ENCODE results near the gene EBP. TPM values are rescaled to one million over a fixed set of nuclear protein-coding genes. Genes with fewer than 3 reads are reported as not detected.

EBP gene
- total and polyA plus RNA-seq, 9 of the 15 experiments (the other 6 are each of a cell fraction or from before 2014, with no cell fraction given) = 228 to 987 (median 274) TPM

DNA sequence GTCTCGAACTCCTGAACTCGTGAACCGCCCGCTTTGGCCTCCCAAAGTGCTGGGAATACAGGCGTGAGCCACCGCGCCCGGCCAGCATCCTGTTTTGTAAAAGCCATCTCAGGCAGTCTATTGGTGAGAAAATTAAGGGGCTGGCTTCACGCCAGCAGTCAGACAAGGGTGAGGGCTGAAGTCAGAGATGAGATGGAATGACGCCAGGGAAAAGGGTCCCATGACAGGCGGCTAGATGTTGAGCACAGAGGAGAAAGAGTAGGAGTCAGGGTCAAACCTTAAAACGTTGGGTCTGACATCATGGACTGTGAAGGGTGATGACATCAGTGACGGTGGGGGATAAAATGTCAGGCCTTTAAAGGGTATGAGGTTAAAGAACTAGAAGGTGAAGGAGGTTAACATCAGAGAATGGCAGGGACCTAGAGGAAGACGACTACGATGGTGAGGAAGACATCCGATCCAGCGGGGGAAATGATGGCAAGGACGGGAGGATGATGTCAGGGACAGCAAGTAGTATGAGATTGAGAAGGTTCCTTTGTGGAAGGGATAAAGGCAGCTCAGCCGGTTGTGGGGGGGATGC, 52.2 kb downstream of the EBP start (continued):
- TF ChIP-seq TBP (optimal IDR thresholded peaks at IDR 0.05; ENCODE audit: low read depth, low read length) = peak; percentile 8
- TF ChIP-seq, protein P1, sequence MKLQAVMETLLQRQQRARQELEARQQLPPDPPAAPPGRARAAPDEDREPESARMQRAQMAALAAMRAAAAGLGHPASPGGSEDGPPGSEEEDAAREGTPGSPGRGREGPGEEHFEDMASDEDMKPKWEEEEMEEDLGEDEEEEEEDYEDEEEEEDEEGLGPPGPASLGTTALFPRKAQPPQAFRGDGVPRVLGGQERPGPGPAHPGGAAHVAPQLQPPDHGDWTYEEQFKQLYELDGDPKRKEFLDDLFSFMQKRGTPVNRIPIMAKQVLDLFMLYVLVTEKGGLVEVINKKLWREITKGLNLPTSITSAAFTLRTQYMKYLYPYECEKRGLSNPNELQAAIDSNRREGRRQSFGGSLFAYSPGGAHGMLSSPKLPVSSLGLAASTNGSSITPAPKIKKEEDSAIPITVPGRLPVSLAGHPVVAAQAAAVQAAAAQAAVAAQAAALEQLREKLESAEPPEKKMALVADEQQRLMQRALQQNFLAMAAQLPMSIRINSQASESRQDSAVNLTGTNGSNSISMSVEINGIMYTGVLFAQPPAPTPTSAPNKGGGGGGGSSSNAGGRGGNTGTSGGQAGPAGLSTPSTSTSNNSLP (IDR thresholded peaks at IDR 0.05; ENCODE audit: borderline replicate concordance, low read depth, low read length) = no peak
- TF ChIP-seq, protein P2, sequence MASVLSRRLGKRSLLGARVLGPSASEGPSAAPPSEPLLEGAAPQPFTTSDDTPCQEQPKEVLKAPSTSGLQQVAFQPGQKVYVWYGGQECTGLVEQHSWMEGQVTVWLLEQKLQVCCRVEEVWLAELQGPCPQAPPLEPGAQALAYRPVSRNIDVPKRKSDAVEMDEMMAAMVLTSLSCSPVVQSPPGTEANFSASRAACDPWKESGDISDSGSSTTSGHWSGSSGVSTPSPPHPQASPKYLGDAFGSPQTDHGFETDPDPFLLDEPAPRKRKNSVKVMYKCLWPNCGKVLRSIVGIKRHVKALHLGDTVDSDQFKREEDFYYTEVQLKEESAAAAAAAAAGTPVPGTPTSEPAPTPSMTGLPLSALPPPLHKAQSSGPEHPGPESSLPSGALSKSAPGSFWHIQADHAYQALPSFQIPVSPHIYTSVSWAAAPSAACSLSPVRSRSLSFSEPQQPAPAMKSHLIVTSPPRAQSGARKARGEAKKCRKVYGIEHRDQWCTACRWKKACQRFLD (CRISPR knock-in tag; IDR thresholded peaks at IDR 0.05) = peak; percentile 24; the same call in 1 of the 2 replicates
- TF ChIP-seq SMARCE1 (IDR thresholded peaks at IDR 0.05) = 0 out of 2 replicates have a peak, but pooled peaks have one; percentile 37
- TF ChIP-seq L3MBTL2 (IDR thresholded peaks at IDR 0.05) = no peak
- TF ChIP-seq TOE1 (IDR thresholded peaks at IDR 0.05; ENCODE audit: borderline replicate concordance) = peak; percentile 55; the same call in 1 of the 2 replicates
- no peak for TF ChIP-seq TOE1 (CRISPR knock-in tag; IDR thresholded peaks at IDR 0.05; ENCODE audit: borderline replicate concordance, low read depth)
- no peak for TF ChIP-seq MCM2 (IDR thresholded peaks at IDR 0.05; ENCODE audit: low read depth)
- TF ChIP-seq NBN (IDR thresholded peaks at IDR 0.05; ENCODE audit: low read depth) = peak; percentile 90
- peak; percentile 57 for TF ChIP-seq NFRKB (IDR thresholded peaks at IDR 0.05; ENCODE audit: low read depth)
- TF ChIP-seq ZNF551 (CRISPR knock-in tag; IDR thresholded peaks at IDR 0.05) = no peak
- TF ChIP-seq, protein P3, sequence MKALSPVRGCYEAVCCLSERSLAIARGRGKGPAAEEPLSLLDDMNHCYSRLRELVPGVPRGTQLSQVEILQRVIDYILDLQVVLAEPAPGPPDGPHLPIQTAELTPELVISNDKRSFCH (CRISPR knock-in tag; IDR thresholded peaks at IDR 0.05) = no peak
- TF ChIP-seq, protein P3 (tag; IDR thresholded peaks at IDR 0.05) = no peak
- TF ChIP-seq SIX5 (IDR thresholded peaks at IDR 0.05; ENCODE audit: borderline replicate concordance in 1 of 2, insufficient read depth in 1 of 2, low read depth in 1 of 2, low read length in 2 of 2) = no peak
- TF ChIP-seq EHMT2 (IDR thresholded peaks at IDR 0.05) = peak; percentile 59; the same call in 1 of the 2 replicates
- no peak for TF ChIP-seq YY1 (IDR thresholded peaks at IDR 0.05; ENCODE audit: borderline replicate concordance in 1 of 3, control insufficient read depth in 1 of 3, extremely low read depth in 1 of 3, insufficient read depth in 3 of 3, insufficient read length in 1 of 3, insufficient replicate concordance in 2 of 3, low read depth in 1 of 3, low read length in 2 of 3)
- no peak for TF ChIP-seq ZBTB8A (IDR thresholded peaks at IDR 0.05; ENCODE audit: partially characterized antibody)
- TF ChIP-seq KDM1A (IDR thresholded peaks at IDR 0.05) = 0 out of 4 replicates have a peak, but pooled peaks of 1 of the 2 experiments have one; percentile 26
- no peak for TF ChIP-seq SMARCA4 (IDR thresholded peaks at IDR 0.05)
- peak; percentile 92; the same call in 1 of the 2 replicates for TF ChIP-seq TARDBP (IDR thresholded peaks at IDR 0.05)
- TF ChIP-seq, protein P4, sequence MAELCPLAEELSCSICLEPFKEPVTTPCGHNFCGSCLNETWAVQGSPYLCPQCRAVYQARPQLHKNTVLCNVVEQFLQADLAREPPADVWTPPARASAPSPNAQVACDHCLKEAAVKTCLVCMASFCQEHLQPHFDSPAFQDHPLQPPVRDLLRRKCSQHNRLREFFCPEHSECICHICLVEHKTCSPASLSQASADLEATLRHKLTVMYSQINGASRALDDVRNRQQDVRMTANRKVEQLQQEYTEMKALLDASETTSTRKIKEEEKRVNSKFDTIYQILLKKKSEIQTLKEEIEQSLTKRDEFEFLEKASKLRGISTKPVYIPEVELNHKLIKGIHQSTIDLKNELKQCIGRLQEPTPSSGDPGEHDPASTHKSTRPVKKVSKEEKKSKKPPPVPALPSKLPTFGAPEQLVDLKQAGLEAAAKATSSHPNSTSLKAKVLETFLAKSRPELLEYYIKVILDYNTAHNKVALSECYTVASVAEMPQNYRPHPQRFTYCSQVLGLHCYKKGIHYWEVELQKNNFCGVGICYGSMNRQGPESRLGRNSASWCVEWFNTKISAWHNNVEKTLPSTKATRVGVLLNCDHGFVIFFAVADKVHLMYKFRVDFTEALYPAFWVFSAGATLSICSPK (IDR thresholded peaks at IDR 0.05; ENCODE audit: borderline replicate concordance) = no peak
- TF ChIP-seq ELF4 (CRISPR knock-in tag; IDR thresholded peaks at IDR 0.05) = no peak
